IMR-90 (cell line): Measurements from ENCODE around the gene GGNBP2. TPM values are rescaled to one million over a fixed set of nuclear protein-coding genes. Genes with fewer than 3 reads are reported as not detected.

ENCODE experiments used
- ATAC-seq: fragments of 200-7000 bp; cut with Tn5 transposase; 2 replicates; pipeline ENCODE4 v1.9.1; 2020; ENCODE audit warnings: low read depth, mild to moderate bottlenecking, moderate library complexity
- BruUV-seq: library from RNA; stranded (reverse); fragments of 400-500 nt; replicated peaks from 2 replicates; lab custom pipeline; 2021; lab: Mats Ljungman, UMichigan
- CTCF ChIA-PET: fragments of 300-600 bp; formaldehyde crosslinking; extraction: SDS; loops from one replicate; lab custom pipeline; 2021; ENCODE audit warnings: antibody characterized with exemption; lab: Yijun Ruan, JAX
- POLR2A ChIA-PET: fragments of 300-600 bp; sonication (Branson Sonifier 250); formaldehyde crosslinking; loops from one replicate; lab custom pipeline; 2022; ENCODE audit warnings: antibody characterized with exemption; ENCODE audit not compliant: unreplicated experiment; lab: Charles Lee
- DNase-seq: peaks from one replicate; pipeline ENCODE4 v3.0.0; 2013
- H2AFZ ChIP-seq: replicated peaks from 2 replicates; pipeline ENCODE3; 2013; ENCODE audit warnings: low read length, mild to moderate bottlenecking; ENCODE audit not compliant: poor library complexity
- H2AK5ac ChIP-seq: 2 replicates; pipeline ENCODE4 v1.6.1; 2013; ENCODE audit warnings: low read depth, low read length, inconsistent platforms
- H2AK9ac ChIP-seq: replicated peaks from 2 replicates; pipeline ENCODE3; 2013; ENCODE audit warnings: mild to moderate bottlenecking, low read depth, low read length, moderate library complexity; ENCODE audit not compliant: poor library complexity
- H2BK120ac ChIP-seq: 2 replicates; pipeline ENCODE4 v1.6.1; 2013; ENCODE audit warnings: low read depth, low read length, inconsistent platforms
- H2BK15ac ChIP-seq: 3 replicates; pipeline ENCODE4 v1.6.1; 2013; ENCODE audit warnings: low read depth, low read length, inconsistent platforms
- H2BK20ac ChIP-seq: 2 replicates; pipeline ENCODE4 v1.6.1; 2013; ENCODE audit warnings: low read depth, mild to moderate bottlenecking, inconsistent platforms, low read length, moderate library complexity
- H2BK5ac ChIP-seq: 2 replicates; pipeline ENCODE4 v1.6.1; 2013; ENCODE audit warnings: mild to moderate bottlenecking, low read depth, low read length, inconsistent platforms; ENCODE audit not compliant: poor library complexity, severe bottlenecking
- H3K14ac ChIP-seq: replicated peaks from 2 replicates; pipeline ENCODE4 v1.6.1; 2013; ENCODE audit warnings: low read depth, low read length, inconsistent platforms
- H3K18ac ChIP-seq: 2 replicates; pipeline ENCODE4 v1.6.1; 2013; ENCODE audit warnings: low read depth, low read length, control low read depth
- H3K23ac ChIP-seq: 2 replicates; pipeline ENCODE4 v1.6.1; 2013; ENCODE audit warnings: low read depth, low read length, inconsistent platforms
- H3K27ac ChIP-seq: 2 replicates; pipeline ENCODE4 v1.5.1; 2013; ENCODE audit warnings: mild to moderate bottlenecking, control low read depth, low read length; ENCODE audit not compliant: insufficient read depth
- H3K27me3 ChIP-seq: 2 replicates; pipeline ENCODE4 v1.6.1; 2013; ENCODE audit warnings: low read length; ENCODE audit not compliant: control insufficient read depth, insufficient read depth
- H3K36me3 ChIP-seq: 2 replicates; pipeline ENCODE4 v1.6.1; 2013; ENCODE audit warnings: low read length, mixed read lengths; ENCODE audit not compliant: control insufficient read depth, insufficient read depth
- H3K4ac ChIP-seq: 2 replicates; pipeline ENCODE4 v1.6.1; 2013; ENCODE audit warnings: low read depth, low read length, inconsistent platforms
- H3K4me1 ChIP-seq: 2 replicates; pipeline ENCODE4 v1.6.1; 2013; ENCODE audit warnings: low read length, mixed read lengths; ENCODE audit not compliant: control insufficient read depth, insufficient read depth
- H3K4me2 ChIP-seq: 2 replicates; pipeline ENCODE4 v1.6.1; 2013; ENCODE audit warnings: low read depth, mild to moderate bottlenecking, control low read depth, low read length, moderate library complexity
- H3K4me3 ChIP-seq: 2 replicates; pipeline ENCODE4 v1.5.1; 2013; ENCODE audit warnings: low read depth, mild to moderate bottlenecking, control low read depth, low read length, moderate library complexity; ENCODE audit not compliant: insufficient read depth
- H3K56ac ChIP-seq: 2 replicates; pipeline ENCODE4 v1.6.1; 2013; ENCODE audit warnings: low read length, inconsistent platforms; ENCODE audit not compliant: insufficient read depth; ENCODE audit errors: extremely low read depth
- H3K79me1 ChIP-seq, 2 experiments: 2 replicates each; pipeline ENCODE4 v1.6.1; 2013; ENCODE audit warnings: low read length in 2 of 2, inconsistent platforms in 1 of 2, low read depth in 1 of 2
- H3K9ac ChIP-seq: 2 replicates; pipeline ENCODE4 v1.6.1; 2013; ENCODE audit warnings: low read depth, low read length, control low read depth
- H3K9me1 ChIP-seq: 2 replicates; pipeline ENCODE4 v1.6.1; 2013; ENCODE audit warnings: low read length, inconsistent platforms; ENCODE audit not compliant: insufficient read depth
- H3K9me3 ChIP-seq: 2 replicates; pipeline ENCODE4 v1.6.1; 2013; ENCODE audit warnings: low read length; ENCODE audit not compliant: control insufficient read depth, insufficient read depth
- H4K20me1 ChIP-seq: 2 replicates; pipeline ENCODE4 v1.6.1; 2013; ENCODE audit warnings: low read length, inconsistent platforms; ENCODE audit not compliant: insufficient read depth
- H4K5ac ChIP-seq: 2 replicates; pipeline ENCODE4 v1.6.1; 2013; ENCODE audit warnings: mild to moderate bottlenecking, low read depth, low read length, control low read depth
- H4K8ac ChIP-seq, 2 experiments: 2 replicates each; pipeline ENCODE4 v1.6.1; 2013; ENCODE audit warnings: low read depth in 2 of 2, low read length in 2 of 2, control low read depth in 1 of 2, inconsistent platforms in 1 of 2
- H4K91ac ChIP-seq: 2 replicates; pipeline ENCODE4 v1.6.1; 2013; ENCODE audit warnings: low read depth, low read length, inconsistent platforms; ENCODE audit not compliant: insufficient read depth
- BHLHE40 ChIP-seq: fragments of 150-350 bp; IDR thresholded peaks from 2 replicates; pipeline ENCODE4 v1.6.1; 2016; ENCODE audit warnings: mild to moderate bottlenecking, low read depth, low read length
- CEBPB ChIP-seq: IDR thresholded peaks from 2 replicates; pipeline ENCODE4 v1.6.1; 2012; ENCODE audit warnings: low read depth, low read length, improper control_type of control experiment
- CHD1 ChIP-seq: IDR thresholded peaks from 2 replicates; pipeline ENCODE4 v1.6.1; 2012; ENCODE audit warnings: low read depth, low read length, improper control_type of control experiment
- MAZ ChIP-seq: IDR thresholded peaks from 2 replicates; pipeline ENCODE4 v1.6.1; 2012; ENCODE audit warnings: low read depth, mild to moderate bottlenecking, low read length, improper control_type of control experiment, moderate library complexity, borderline replicate concordance
- MXI1 ChIP-seq: IDR thresholded peaks from 2 replicates; pipeline ENCODE4 v1.6.1; 2012; ENCODE audit warnings: low read depth, mild to moderate bottlenecking, low read length, moderate library complexity, borderline replicate concordance
- NFE2L2 ChIP-seq: fragments of 150-350 bp; IDR thresholded peaks from 2 replicates; pipeline ENCODE4 v1.6.1; 2016; ENCODE audit warnings: low read depth, mild to moderate bottlenecking, low read length
- POLR2A ChIP-seq: IDR thresholded peaks from 2 replicates; pipeline ENCODE4 v1.6.1; 2012; ENCODE audit warnings: mild to moderate bottlenecking, low read depth, low read length
- RCOR1 ChIP-seq: IDR thresholded peaks from 2 replicates; pipeline ENCODE4 v1.6.1; 2012; ENCODE audit warnings: mild to moderate bottlenecking, low read length, improper control_type of control experiment; ENCODE audit not compliant: insufficient replicate concordance
- RFX5 ChIP-seq: IDR thresholded peaks from 2 replicates; pipeline ENCODE4 v1.8.0; 2012; ENCODE audit warnings: low read depth, mild to moderate bottlenecking, low read length, moderate library complexity
- SMC3 ChIP-seq: fragments of 150-350 bp; IDR thresholded peaks from 2 replicates; pipeline ENCODE4 v1.6.1; 2016; ENCODE audit warnings: low read depth, mild to moderate bottlenecking, antibody characterized with exemption, low read length, moderate library complexity
- WGBS, 2 experiments: methylation state at CpG; one replicate each; pipeline versions ENCODE4 v1.1.5 to v1.1.7; 2013; ENCODE audit warnings: missing lambda C conversion rate in 2 of 2; ENCODE audit not compliant: insufficient read length in 1 of 2; ENCODE audit errors: extremely low coverage in 2 of 2; 5-methylcytosine and 5-hydroxymethylcytosine counted together
- dilution Hi-C: fragments of 300-500 bp; cut with HindIII; formaldehyde crosslinking; loops from one replicate; pipeline ENCODE4 v1.14.3; 2018; ENCODE audit warnings: low sequenced_read_pairs; ENCODE audit not compliant: unreplicated experiment
- in situ Hi-C: fragments of 300-500 bp; cut with MboI; formaldehyde crosslinking; loops from 3 replicates; pipeline ENCODE4 v1.14.3; 2019; ENCODE audit warnings: low sequenced_read_pairs, inconsistent platforms, mixed read lengths
- intact Hi-C: fragments of 100-400 bp; cut with micrococcal nuclease; formaldehyde crosslinking; loops from 2 replicates; pipeline ENCODE4 v1.10.0; 2022
- polyA plus RNA-seq, 3 experiments: library from polyadenylated mRNA; depleted of rRNA; stranded (reverse); fragments of >200 nt; gene quantifications; 2 replicates each; pipeline ENCODE4 v1.2.3, GENCODE V29; 2012; ENCODE audit warnings: low replicate concordance in 1 of 3
- total RNA-seq: library from RNA; depleted of rRNA; stranded (reverse); fragments of >200 nt; gene quantifications from 2 replicates; pipeline ENCODE4 v1.2.3, GENCODE V29; 2012
- TF ChIP-seq, protein P1 (sequence below): fragments of 150-350 bp; IDR thresholded peaks from 2 replicates; pipeline ENCODE4 v1.6.1; 2016; ENCODE audit warnings: low read depth, mild to moderate bottlenecking, low read length, moderate library complexity, borderline replicate concordance
- TF ChIP-seq, protein P2 (sequence below): conservative IDR thresholded peaks from 2 replicates; pipeline ENCODE4 v1.5.1; 2012; ENCODE audit warnings: mild to moderate bottlenecking, low read depth, low read length, improper control_type of control experiment

The GGNBP2 gene
- total and polyA plus RNA-seq, 2 of the 4 experiments (the other 2 are of a cell fraction): 40.7 to 56.2 TPM

DNA sequence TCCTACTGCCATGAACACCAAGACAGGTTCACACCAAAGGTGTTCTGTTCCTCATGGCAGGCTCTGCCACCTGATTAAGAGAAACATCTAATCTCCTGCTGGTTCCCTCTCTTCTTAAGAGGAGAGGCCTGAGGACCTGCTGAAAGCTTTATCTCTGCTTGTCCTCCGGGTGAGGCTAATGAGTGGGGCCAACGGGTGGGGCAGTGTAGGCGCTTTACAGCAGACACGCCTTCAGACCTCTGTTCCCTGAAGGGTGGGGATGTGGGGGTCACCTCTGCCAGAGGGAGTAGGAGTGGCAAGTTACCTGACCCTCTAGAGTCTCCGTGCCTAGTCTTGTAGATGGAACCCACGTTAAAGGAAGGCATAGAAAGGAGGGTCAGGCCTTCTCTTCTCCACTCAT, 52.5 kb downstream of the GGNBP2 start:
- intact Hi-C loops: no loop called here
- H2AK9ac ChIP-seq: no peak overlapping the region

More for the DNA sequence above, 52.5 kb downstream of the GGNBP2 start:
- no TSS peak for BruUV-seq
- no peak overlapping the region for H3K14ac ChIP-seq
- no peak overlapping the region for H4K5ac ChIP-seq
- H3K4me2 ChIP-seq: no peak overlapping the region
- H3K27ac ChIP-seq: no peak overlapping the region
- no peak overlapping the region for H3K9ac ChIP-seq
- H2BK120ac ChIP-seq: no peak overlapping the region
- H3K27me3 ChIP-seq: no peaks in the 10 kb centered on the region
- H3K9me3 ChIP-seq: no peaks in the 10 kb centered on the region
- no peaks in the 10 kb centered on the region for H4K20me1 ChIP-seq
- H4K8ac ChIP-seq: no peak overlapping the region
- no peak overlapping the region for H2BK5ac ChIP-seq
- peaks cover 14 to 54% of the 10 kb centered on the region in 2 experiments; a peak in 3 of 4 replicates for H3K79me1 ChIP-seq
- no peak overlapping the region for H3K56ac ChIP-seq
- no peak overlapping the region for H2AK5ac ChIP-seq
- no peak overlapping the region for H2BK15ac ChIP-seq
- ChIA-PET POLR2A (no interaction called here), CTCF (no interaction called here)
- WGBS, 2 experiments: no CpG with 5 or more reads among the region's 6 CpGs
- no peak overlapping the region for H3K4me3 ChIP-seq
- in situ Hi-C loops (no loop called here), dilution Hi-C loops (no loop called here)
- TF ChIP-seq, protein P1, sequence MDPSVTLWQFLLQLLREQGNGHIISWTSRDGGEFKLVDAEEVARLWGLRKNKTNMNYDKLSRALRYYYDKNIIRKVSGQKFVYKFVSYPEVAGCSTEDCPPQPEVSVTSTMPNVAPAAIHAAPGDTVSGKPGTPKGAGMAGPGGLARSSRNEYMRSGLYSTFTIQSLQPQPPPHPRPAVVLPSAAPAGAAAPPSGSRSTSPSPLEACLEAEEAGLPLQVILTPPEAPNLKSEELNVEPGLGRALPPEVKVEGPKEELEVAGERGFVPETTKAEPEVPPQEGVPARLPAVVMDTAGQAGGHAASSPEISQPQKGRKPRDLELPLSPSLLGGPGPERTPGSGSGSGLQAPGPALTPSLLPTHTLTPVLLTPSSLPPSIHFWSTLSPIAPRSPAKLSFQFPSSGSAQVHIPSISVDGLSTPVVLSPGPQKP: no peak
- no peak for TF ChIP-seq CHD1
- no peak for TF ChIP-seq MXI1
- TF ChIP-seq RFX5: no peak
- no peak for TF ChIP-seq POLR2A
- no peak for TF ChIP-seq BHLHE40
- TF ChIP-seq NFE2L2: no peak
- no peak for TF ChIP-seq CEBPB
- TF ChIP-seq SMC3: no peak
- no peak for TF ChIP-seq MAZ
- TF ChIP-seq RCOR1: no peak
- TF ChIP-seq, protein P2, sequence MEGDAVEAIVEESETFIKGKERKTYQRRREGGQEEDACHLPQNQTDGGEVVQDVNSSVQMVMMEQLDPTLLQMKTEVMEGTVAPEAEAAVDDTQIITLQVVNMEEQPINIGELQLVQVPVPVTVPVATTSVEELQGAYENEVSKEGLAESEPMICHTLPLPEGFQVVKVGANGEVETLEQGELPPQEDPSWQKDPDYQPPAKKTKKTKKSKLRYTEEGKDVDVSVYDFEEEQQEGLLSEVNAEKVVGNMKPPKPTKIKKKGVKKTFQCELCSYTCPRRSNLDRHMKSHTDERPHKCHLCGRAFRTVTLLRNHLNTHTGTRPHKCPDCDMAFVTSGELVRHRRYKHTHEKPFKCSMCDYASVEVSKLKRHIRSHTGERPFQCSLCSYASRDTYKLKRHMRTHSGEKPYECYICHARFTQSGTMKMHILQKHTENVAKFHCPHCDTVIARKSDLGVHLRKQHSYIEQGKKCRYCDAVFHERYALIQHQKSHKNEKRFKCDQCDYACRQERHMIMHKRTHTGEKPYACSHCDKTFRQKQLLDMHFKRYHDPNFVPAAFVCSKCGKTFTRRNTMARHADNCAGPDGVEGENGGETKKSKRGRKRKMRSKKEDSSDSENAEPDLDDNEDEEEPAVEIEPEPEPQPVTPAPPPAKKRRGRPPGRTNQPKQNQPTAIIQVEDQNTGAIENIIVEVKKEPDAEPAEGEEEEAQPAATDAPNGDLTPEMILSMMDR: no peak
- H2BK20ac ChIP-seq: no peak overlapping the region
- ATAC-seq: no peak
- H4K91ac ChIP-seq: no peak overlapping the region
- peaks cover 9% of the 10 kb centered on the region for H3K4me1 ChIP-seq
- no peaks in the 10 kb centered on the region for H3K36me3 ChIP-seq
- no peak overlapping the region for H3K4ac ChIP-seq
- H3K18ac ChIP-seq: no peak overlapping the region
- no peak overlapping the region for H2AFZ ChIP-seq
- no peak for DNase-seq
- no peak overlapping the region for H3K23ac ChIP-seq
- H3K9me1 ChIP-seq: peaks cover 28% of the 10 kb centered on the region
